H1 (cell line): ENCODE measurements around the gene C1QTNF1. TPM values are rescaled to one million over a fixed set of nuclear protein-coding genes. Genes with fewer than 3 reads are reported as not detected.
A peak's percentile ranks its signal among the peaks of the same experiment; 100 is the strongest.

Experiments
- BCL11A ChIP-seq, 2 experiments: IDR thresholded peaks; one replicate each; pipeline ENCODE4 v1.6.1; 2011; ENCODE audit warnings: low read depth in 2 of 2, low read length in 2 of 2, mild to moderate bottlenecking in 2 of 2
- CHD7 ChIP-seq: fragments of 300-600 bp; sonication (generic); IDR thresholded peaks from 2 replicates; pipeline ENCODE4 v1.7.1; 2012; ENCODE audit warnings: low read length, moderate library complexity, mild to moderate bottlenecking, inconsistent platforms; ENCODE audit not compliant: insufficient replicate concordance
- CREB1 ChIP-seq: IDR thresholded peaks from 2 replicates; pipeline ENCODE4 v1.6.1; 2012; ENCODE audit warnings: inconsistent platforms
- GABPA ChIP-seq: IDR thresholded peaks from 2 replicates; pipeline ENCODE4 v1.6.1; 2011; ENCODE audit warnings: mild to moderate bottlenecking, low read length, moderate library complexity, borderline replicate concordance; ENCODE audit not compliant: insufficient read depth
- RAD21 ChIP-seq, 2 experiments: IDR thresholded peaks in 1 of 2; conservative IDR thresholded peaks in 1 of 2; 2 replicates each; pipeline ENCODE4 v1.6.1; 2011; ENCODE audit warnings: low read depth in 2 of 2, low read length in 2 of 2, improper control_type of control experiment in 1 of 2, inconsistent platforms in 1 of 2, mild to moderate bottlenecking in 1 of 2, moderate library complexity in 1 of 2
- polyA plus RNA-seq, 7 experiments: library from polyadenylated mRNA; depleted of rRNA in 3 of 7; stranded (reverse) in 5 of 7; unstranded in 2 of 7; fragments of >200 nt in 5 of 7; fragments of 200-250 nt in 2 of 7; gene quantifications; 1 replicate in 5 of 7; 2 replicates in 1 of 7; 4 replicates in 1 of 7; pipeline versions ENCODE4 v1.2.1 to v1.2.3, GENCODE V29; 2011 to 2013; ENCODE audit warnings: missing spikeins in 2 of 7, mixed read lengths in 2 of 7
- total RNA-seq: library from RNA; stranded (reverse); fragmentation: NEBNext Ultra II Directional; extraction: Animal tissue kit (Norgen Biotek cat#: 25700); gene quantifications from 2 replicates; pipeline ENCODE4 v1.2.1, GENCODE V29; 2021

C1QTNF1 gene
- total and polyA plus RNA-seq, 2 of the 8 experiments (the other 6 are each of a cell fraction or from before 2014, with no cell fraction given): 1.5 to 2.5 TPM

DNA sequence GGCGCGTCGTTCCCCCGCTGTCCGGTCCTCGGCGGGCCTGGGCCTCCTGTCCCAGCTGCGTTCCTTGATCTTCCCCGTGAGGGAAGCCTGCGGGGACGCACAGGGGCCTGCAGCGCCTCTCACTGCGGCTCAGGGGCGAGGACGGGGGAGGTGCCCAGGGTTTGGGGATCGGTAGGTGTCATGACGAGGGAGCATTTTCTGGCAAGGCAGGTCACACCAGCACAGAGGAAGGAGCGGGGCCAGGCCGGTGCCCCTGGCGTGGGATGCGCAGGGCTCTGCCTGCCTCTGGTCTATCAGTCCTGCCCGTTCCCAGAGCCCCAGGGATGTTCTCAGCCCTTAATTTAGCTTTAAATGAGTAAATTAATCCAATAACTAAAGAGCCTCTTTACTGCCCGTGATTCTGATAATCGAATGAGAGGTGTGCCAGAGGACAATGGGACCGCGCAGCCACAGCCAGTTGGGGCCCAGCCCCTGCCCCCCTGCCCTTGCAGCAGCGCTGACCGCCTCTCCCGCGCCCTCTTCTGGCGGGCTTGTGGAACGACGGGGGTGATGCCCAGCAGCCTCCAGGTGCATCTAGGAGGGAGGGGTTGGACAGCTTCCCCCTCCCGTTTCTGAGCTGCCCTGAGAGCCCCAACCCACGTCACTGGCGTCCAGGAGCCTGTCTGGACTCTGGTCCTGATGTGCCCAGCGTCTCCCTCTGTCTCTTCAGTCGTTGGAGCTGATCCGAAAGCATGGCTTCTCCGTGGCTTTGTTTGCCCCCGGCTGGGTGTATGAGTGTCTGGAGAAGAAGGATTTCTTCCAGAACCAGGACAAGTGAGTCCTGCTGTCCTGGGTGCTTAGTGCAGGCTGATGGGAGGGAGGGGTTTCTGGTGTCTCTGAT is 58.6 kb downstream of the C1QTNF1 start (continued):
- peak; percentile 64 to 69 for TF ChIP-seq RAD21 (IDR thresholded peaks at IDR 0.05 in 1 of 2, conservative IDR thresholded peaks at IDR 0.05 in 1 of 2; ENCODE audit: low read depth in 2 of 2, low read length in 2 of 2)
- TF ChIP-seq CHD7: no peak
- no peak for TF ChIP-seq BCL11A (IDR thresholded peaks at IDR 0.05; ENCODE audit: low read depth in 2 of 2, low read length in 2 of 2)
- TF ChIP-seq CREB1: peak; percentile 72; the same call in 1 of the 2 replicates
- peak; percentile 77; the same call in 1 of the 2 replicates for TF ChIP-seq GABPA
